ENCODE measurements around the gene UCK1. TPM values are rescaled to one million over a fixed set of nuclear protein-coding genes. Genes with fewer than 3 reads are reported as not detected.

UCK1 gene
- total and polyA plus RNA-seq, 2 of the 8 experiments (the other 6 are each of a cell fraction or from before 2014, with no cell fraction given) = 35.1 to 42.0 TPM

GRCh38 chr9:131481441-131482342 is 49.4 kb downstream of the UCK1 start (continued):
- no peak for TF ChIP-seq ATF3 (IDR thresholded peaks at IDR 0.05; ENCODE audit: insufficient read depth, low read depth, low read length)
- TF ChIP-seq BCL11A (IDR thresholded peaks at IDR 0.05; ENCODE audit: low read depth in 2 of 2, low read length in 2 of 2) = no peak
- TF ChIP-seq KDM4A (IDR thresholded peaks at IDR 0.05; ENCODE audit: low read depth, low read length, severe bottlenecking) = no peak
- TF ChIP-seq SAP30 (IDR thresholded peaks at IDR 0.05; ENCODE audit: insufficient read depth, insufficient replicate concordance, low read length) = no peak

Data from H1 (cell line).